Tongue (tissue), 2 donors: ENCODE measurements around the gene GAS7. TPM values are rescaled to one million over a fixed set of nuclear protein-coding genes. Genes with fewer than 3 reads are reported as not detected.

ENCODE experiments used
- DNase-seq: peaks from one replicate; pipeline ENCODE4 v3.0.0-alpha.2; 2015
- total RNA-seq: library from RNA; depleted of rRNA; stranded (reverse); fragments of >200 nt; gene quantifications from one replicate; pipeline ENCODE4 v1.2.3, GENCODE V29; 2014

GAS7 gene
- total RNA-seq, 1 donor from 2014 or later = 144 TPM

DNA sequence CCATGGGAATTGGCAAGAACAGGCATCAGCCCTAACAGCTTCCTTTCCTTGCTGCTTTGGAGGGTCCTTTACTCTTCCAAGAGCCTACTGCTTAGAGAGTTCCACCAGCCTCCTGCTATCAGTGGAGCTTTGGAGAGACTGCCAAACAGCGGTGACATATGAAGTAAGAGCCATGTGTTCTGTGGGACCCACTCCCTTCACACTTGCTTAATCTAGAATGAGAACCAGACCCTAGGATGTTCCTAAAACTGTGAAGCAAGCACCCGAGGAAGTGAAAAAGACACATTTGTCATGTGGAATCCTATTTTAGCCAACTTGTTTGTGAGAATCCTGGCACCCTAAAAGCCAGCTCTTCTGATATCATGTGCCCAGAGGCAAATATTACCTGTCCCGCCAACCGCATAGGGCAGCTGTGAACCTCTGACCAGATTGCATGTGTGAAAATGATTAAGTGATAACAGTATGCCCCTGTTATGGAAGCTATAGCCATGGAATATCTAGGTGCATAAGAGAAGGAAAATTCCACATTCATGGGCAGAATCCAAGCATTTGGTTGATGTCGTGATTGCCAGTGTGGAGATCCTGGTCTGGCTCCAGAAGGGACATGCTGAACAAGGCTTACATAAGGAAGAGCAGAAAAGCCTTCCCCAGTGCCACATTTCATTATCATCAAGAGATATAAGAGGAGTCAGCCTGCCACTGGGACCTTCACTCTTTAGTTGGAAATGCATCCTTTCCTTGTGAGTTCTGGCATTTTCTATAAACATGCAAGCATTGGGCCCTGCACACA lies 312.1 kb downstream of the GAS7 start:
- DNase-seq = no peak

DNA sequence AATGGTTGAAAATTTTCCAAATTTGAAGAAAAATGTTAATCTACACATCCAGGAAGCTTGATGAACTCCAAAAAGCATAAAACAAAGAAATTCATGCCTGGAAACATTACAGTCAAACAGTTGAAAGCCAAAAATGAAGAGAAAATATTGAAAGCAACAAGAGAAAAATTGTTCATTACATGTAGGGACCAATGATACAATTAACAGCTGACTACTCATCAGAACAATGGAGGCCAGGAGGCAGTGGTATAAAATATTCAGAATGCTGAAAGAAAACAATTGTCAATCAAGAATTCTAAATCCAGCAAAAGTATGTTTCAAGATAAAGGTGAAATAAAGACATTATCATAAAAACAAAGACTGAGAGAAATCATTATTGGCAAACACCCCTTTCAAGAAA lies 315.0 kb downstream of the GAS7 start:
- DNase-seq = no peak

DNA sequence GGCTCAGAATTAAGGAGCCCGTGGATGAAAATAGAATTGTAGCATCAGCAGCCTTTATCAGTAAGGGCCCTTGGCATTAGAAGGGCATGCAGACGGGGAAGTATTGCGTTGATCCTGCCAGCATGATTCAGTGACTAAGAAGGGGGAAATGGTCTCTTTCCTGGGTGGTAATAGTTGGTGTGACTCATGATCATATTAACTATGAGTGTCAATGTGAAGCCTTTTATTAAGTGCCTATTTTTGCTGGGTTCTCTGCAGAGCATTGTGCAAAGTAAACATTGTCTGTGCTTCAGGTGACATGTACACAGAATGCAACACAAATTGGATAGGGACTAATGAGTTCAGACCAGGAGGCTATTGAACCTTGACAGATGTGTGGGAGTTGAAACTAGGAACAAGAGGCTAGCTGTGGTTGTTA lies 317.8 kb downstream of the GAS7 start:
- DNase-seq = no peak

DNA sequence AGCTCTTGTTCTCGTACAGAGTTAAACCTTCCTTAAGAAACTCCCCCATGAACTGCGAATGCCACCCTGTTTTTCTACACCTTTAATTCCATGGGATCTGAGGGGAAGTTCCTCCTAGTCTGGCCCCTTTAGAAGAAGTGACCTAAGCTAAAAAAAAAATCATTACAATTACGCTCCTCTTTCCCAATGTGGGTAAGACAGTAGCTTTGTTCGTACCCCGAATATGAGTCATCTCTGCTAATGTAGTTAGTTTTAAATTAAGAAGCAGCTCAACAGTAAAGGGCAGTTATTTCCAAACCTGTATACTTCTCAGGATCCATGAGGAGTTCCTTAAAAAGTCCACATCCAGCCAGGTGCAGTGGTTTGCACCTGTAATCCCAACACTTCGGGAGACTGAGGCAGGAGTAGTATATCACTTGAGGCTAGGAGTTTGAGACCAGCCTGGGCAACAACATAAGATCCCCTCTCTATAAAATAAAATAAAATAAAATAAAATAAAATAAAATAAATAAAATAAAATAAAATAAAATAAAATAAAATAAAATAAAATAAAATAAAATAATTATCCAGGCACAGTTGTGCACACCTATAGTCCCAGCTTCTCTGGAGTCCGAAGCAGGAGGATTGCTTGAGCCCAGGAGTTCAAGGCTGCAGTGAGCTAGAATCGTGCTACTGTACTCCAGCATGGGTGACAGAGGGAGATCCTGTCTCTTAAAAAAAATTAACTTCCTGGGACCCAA lies 319.4 kb downstream of the GAS7 start:
- no peak for DNase-seq

DNA sequence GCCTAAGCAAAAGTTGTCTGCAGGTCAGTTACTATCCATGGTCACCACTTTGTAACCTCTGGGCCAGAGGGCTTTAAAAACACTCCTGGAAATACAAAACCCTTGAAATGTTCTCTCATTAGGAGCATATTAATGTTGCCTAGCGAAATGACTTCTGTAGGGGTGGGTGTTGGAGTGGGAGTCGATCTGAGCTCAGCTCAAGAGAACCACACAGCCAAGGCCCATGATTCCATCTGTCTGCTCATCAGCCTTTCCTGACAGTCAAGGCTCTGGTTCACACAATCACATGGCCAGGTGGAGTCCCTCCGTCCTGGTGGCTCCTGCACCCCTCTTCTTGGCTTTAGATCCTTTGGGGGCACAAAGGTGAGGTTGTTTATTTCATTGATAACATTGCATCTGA lies 320.1 kb downstream of the GAS7 start:
- DNase-seq = no peak

DNA sequence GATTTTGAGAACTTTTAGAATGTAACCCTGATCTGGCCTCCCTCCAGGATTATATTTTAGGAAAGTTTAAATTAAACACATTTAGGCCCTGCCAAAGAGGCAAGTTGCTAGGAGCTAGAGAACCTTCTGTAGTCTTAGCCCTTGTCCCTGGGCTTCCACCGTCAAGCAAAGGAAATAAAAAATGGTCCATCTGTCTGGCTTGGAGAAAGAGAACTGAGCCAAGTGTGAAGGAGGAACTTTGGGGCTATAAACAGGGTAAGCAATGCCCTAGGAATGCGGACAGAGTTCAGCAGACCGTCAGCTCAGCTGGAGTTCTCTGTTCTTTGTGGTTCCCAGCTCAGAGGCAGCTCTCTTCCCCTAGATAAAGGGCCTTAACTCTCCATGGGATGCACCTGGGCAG lies 323.0 kb downstream of the GAS7 start:
- DNase-seq = no peak

DNA sequence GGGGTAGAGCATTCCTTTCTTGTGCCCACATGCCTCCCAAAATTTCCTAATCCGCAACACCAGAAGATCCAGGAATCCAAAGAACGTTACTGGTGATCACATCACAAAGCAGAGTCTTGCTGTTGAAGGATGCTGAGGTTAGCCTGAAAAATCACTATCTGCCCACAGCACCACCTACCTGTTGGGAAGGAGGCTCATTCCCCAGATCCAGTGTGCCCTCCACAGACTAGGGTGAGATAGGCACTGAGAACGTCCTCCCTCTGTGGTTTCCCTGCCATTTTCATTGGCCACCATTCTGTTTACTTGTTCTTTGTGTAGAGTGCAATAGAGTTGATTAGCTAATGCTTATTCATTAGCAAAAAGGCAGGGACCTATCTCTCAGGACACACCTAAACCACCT lies 323.7 kb downstream of the GAS7 start:
- no peak for DNase-seq

DNA sequence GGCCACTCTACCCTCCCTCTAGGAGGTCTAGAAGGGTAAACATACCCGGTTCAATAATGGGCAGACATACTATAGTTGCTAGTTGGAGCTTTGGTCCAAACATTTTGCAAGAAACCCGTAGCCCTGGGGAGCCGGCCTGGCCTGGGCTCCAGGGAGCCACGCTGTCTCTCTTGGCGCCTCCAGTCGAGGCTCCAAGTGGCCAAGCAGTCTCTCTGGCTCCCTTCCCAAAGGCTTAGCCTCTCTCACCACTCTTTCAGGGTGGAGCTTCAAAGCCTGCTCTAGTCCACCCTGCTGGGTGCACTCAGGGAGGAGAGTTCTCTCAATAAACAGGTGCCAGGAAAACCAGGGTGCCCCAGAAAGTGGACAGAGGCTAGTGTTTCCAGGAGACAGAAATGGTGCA lies 325.6 kb downstream of the GAS7 start:
- DNase-seq = no peak

DNA sequence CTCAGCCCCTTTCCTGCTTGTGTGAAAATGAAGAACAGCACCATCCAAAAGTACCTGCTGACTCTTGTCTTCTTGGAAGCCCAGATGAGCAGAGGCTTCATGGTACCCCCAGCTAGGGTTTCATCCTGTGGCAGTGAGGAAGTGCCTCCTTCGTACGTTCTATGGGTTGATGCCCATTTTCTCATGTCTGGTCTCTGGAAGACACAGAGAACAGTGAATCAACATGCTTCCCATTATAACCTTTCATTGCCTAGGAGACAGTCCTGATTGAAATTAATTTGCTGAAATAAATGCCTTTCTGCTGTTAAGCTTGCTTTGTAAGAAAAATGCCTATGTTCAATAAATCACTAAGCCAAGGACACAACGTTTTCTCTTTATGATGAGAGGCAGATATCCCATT lies 329.9 kb downstream of the GAS7 start:
- peak; percentile 9 for DNase-seq

DNA sequence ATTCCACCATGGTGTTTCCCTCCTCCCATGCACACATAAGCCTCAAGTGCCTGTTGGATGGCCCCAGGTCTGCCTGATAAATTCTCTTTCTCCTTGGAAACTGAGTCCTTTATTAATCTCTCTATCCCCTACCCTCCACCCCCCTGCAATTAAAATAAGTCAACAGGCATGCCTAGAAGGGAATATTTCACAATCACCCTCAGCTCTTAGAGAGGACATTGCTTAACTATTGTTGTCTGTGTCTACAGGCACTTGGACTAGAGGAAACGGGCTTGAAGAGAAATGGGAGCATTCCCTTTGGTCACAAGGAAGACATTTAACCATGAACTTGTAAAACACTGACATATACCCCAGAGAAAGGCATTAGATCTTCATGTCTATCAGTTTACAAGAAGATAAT lies 332.8 kb downstream of the GAS7 start:
- DNase-seq = no peak

DNA sequence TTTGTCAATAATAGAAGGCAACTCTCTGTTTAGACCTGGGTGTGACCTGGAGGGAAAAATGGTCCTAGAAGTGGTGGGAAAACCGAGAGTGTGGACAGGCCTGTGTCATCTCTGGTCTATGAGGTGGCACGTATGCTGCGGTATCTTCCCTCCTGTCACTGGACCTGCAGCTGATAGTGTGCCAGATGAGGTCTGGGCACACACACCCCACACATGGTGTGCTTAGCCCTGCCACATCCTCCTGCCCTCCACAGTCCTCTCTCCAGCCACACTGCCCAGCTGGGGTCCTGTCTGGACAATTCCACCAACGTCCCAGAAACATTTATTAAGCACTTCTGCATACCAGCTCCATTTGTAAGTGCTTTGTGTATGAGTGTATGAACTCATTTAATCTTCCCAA lies 335.5 kb downstream of the GAS7 start:
- DNase-seq = no peak

DNA sequence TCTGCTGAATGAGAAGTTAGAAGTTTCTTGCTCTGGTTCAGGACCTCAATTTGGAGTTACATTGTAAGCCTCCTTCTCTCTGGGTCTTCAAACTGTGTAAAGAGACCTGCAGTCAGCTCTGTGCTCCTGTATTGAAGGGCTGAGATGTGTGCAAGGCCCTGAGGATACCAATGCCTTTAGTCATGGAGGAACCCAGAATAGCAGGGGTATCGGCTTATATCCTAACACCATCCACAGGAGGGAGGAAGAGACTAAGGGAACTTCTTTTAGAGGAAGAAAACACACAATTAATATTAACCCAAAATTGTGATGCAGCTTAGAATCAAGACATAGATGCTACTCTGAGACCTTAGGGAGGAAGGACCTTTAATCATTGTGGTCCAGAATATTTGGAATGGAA lies 336.2 kb downstream of the GAS7 start:
- no peak for DNase-seq

DNA sequence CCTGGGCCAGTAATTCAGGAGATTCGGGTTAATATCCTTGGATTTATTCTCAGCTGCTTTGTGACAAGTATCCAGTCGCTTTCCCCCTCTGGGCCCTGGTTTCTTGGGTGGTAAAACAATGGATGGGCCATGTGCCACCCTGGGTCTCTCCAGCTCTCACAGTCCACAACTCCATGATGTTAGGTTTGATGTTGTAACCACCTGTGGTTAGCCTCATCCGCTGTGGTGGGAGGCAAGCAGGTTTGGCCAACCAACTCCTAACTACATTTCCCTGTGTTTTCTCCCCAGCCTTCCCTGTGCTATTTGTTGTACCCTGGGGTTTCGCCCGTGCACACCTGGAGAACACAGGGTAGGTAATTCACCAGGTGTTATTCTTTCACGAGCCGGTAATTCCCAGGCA lies 337.6 kb downstream of the GAS7 start:
- no peak for DNase-seq

Other genes with a start within 250 kb of the GAS7 start
- gene MYH13, start 174.4 kb upstream of the GAS7 start, total RNA-seq = 1.4 TPM
- gene MYH8, start 223.3 kb upstream of the GAS7 start, total RNA-seq = 4,616 TPM